GM18511 (cell line): ENCODE results near the gene TGM2.
"Not testable (repeated sequence)": the region's sequence is repeated elsewhere in the genome, so short reads cannot be mapped to it uniquely, and the experiment has no call there.

Experiments
- ATAC-seq: cut with Tn5 transposase; IDR thresholded peaks from one replicate; pipeline ENCODE4 v1.9.1; 2021; ENCODE audit warnings: mild to moderate bottlenecking, moderate library complexity; ENCODE audit not compliant: unreplicated experiment

The TGM2 gene

DNA sequence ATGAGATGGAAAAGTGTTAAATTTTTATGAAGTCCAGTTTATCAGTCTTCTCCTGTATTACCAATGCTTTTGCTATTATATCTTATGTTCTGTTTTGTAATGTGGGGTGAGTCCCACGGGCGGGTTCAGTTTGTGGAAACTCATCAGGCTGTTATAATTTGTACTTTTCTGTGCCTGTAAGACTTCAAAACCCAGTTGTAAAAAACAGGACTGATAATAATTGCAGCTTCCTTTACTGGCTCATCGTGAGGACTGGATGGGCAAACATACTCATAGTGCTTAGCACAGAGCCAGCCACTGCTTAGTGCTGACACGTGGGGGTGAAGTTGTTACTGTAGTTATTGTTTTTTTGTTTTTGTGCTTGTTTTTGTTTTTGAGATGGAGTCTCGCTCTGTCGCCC lies 45.6 kb downstream of the TGM2 start:
- no peak for ATAC-seq

- no peak for ATAC-seq
Measured at GRCh38 chr20:38117635-38118034, 47.4 kb downstream of the TGM2 start.

DNA sequence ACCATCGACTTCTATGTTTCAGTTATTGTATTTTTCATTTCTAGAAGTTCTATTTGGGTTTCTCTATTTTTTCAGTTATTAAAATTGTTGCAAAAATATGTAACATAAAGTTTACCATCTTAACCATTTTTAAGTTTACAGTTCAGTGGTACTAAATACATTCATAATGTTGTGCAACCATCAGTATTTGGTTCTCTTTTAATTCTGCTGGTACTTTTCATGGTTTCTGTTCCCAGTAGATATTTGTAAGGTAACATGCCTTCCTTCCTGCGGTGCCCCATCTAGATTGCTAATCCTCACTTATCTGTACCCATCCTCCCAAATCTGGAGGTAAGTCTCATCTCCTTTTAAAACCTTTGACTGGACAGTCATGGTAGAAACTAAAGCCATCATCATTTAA lies 47.9 kb downstream of the TGM2 start:
- no peak for ATAC-seq

DNA sequence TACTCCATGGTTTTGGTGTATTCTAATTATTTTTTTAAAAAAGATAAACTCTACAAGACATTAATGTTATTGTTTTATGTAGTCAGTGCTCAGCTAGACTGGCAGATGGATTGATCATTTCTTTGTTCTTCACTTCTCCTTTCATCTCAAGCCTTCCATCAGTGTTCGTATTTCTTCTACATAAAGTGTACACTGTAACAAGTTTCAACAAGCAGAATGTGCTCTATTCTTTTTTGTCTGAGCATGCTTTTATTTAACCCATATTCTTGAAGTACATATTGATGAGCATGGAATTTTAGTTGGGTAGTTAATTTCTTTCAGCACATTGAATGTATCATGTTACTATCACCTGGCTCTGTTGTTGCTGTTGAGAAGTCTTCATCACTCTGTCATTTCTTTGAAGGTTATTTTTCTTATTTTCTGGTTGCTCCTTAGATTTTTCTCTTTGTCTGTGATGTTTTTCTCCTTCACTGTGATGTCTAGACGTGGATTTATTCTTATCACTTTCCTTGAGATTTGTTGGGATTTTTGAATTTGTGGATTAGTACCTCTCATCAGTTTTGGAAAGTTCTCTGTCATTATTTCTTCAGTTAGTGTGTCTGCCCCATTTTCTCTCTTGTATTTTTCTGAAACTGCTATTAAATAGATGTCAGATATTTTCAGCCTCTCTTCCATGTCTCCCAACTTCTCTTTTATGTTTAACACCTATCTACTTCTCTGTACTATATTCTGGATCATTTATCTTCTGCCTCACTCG lies 48.5 kb downstream of the TGM2 start:
- ATAC-seq = no peak

DNA sequence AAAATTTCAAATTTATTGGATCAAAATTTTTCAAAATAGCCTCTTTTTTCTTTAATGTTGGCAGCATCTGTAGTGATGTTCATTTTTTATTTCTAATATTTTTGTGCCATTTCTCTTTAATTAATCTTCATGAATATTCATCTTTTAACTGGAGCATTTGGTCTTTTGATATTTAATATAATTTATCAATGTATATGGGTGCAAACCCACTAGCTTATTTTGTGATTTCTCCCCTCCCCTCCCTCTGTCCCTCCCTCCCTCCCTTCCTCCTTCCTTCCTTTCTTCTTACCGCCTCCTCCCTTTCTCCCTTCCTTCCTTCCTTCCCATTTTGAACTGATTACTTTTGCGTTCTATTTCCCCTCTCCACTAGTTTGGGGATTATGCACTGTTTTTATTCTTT lies 49.2 kb downstream of the TGM2 start:
- no peak for ATAC-seq

DNA sequence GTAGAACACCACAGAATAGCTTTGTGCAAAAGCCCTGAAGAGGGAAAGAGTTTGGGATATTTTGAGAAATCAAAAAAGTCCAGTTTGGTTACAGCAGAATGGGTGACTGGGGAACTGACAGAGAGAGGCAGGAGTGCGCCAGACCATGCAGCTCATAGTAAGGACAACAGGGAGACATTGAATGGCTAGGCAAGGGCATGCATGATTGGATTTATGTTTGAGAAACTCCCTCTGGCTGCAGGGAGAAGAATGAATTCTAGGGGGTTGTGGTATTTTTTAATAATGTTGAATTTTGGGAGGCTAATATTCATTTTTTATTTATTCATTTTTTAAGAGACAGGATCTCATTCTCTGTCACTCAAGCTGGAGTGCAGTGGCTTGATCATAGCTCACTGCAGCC lies 49.9 kb downstream of the TGM2 start:
- ATAC-seq = no peak

GRCh38 chr20:38114353-38114791 lies 50.7 kb downstream of the TGM2 start:
- ATAC-seq = no peak

GRCh38 chr20:38113401-38114325 lies 51.4 kb downstream of the TGM2 start:
- ATAC-seq = no peak

GRCh38 chr20:38112930-38113294 lies 52.2 kb downstream of the TGM2 start:
- ATAC-seq = no peak

GRCh38 chr20:38112261-38112929 lies 52.7 kb downstream of the TGM2 start:
- ATAC-seq = no peak

- no peak for ATAC-seq
Measured at GRCh38 chr20:38111366-38112232, 53.5 kb downstream of the TGM2 start.

- ATAC-seq = no peak
Measured at GRCh38 chr20:38110525-38111178, 54.4 kb downstream of the TGM2 start.

GRCh38 chr20:38109591-38110524 lies 55.2 kb downstream of the TGM2 start:
- ATAC-seq = no peak

DNA sequence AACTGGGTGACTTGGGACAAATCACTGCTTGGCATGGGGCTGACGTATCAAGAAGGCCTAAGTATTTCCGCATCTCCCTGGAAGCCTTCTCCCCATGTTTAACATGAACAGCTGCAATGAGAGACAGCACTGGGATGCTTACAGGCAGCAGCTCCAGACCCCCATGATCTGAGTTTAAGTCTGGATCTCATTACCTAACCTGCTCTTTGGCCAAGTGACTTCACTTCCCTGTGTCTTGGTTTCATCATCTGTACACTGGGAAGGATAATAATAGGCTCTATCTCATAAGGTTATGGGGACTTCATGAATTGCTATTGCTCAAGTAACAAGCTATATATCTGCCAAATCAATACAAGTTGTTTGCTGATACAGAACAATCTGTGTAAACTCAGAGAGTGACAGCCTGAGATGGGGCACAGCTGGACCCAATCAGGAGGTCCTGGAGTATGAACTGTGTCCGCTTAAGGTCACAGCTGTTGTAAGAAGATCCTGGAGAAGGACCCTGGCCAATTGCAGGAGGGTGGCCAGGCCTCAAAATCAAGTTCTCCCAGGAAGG lies 56.0 kb downstream of the TGM2 start:
- ATAC-seq = no peak

DNA sequence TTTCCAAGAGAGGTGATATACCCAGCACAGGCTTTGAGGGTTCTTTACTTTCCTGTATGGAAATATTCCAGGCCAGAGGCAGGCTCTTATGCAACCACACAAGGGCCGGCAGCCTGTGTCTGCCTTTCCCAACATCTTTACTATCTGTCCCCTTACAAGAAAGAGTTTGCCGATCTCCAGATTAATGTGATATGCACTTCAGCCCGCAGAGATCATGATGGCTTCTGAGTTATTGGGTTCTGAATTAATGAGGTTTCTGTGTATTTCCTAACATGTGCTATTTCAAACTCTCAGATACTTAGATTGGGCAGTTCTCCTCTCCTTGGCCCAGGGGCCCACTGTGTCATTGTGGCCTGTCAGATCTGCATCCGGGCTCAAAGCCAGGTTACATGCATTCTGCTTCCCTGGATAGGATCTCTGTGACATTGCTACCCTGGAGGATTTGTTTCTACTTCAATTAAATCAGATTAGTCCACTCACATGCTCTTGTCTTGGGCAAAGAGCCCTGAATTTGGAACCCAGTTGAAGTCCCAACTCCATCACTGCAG lies 56.6 kb downstream of the TGM2 start:
- ATAC-seq = no peak

GRCh38 chr20:38107916-38108315 lies 57.2 kb downstream of the TGM2 start:
- not testable (repeated sequence) for ATAC-seq

- not testable (repeated sequence) for ATAC-seq
Measured at GRCh38 chr20:38107386-38107785, 57.7 kb downstream of the TGM2 start.

DNA sequence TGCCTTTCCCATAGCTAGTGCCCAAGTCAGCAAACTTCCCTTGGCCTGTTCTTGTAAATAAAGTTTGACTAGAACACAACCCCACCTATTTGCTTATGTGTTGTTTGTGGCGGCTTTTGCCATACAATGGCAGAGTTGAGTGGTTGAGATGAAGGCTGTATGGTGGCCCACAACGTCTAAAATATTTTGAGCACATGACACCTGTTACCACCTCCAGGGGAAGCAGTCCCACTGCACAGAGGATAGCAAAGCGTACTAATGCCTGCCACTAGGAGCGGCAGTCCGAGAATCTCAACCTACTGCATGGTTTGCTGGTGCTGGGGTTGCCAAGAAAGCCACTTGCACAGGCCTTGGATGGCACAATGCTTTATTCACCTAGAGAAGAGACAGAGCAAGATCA lies 58.6 kb downstream of the TGM2 start:
- ATAC-seq = no peak
